SU-DHL-6 (cell line): ENCODE measurements around the gene PKD1.

Experiments used
- H2AFZ ChIP-seq: fragments of 200-600 bp; sonication (generic); 2 replicates; pipeline ENCODE4 v1.6.1; 2014; ENCODE audit warnings: low read depth, mild to moderate bottlenecking, moderate library complexity, mixed read lengths, antibody characterized with exemption, low read length; ENCODE audit not compliant: severe bottlenecking
- H3F3A ChIP-seq: fragments of 200-600 bp; shearing (Covaris generic); 2 replicates; pipeline ENCODE4 v1.6.0; 2016; ENCODE audit warnings: antibody characterized with exemption, mild to moderate bottlenecking; ENCODE audit not compliant: insufficient read depth
- H3K27ac ChIP-seq: fragments of 200-600 bp; sonication (generic); 2 replicates; pipeline ENCODE4 v1.5.1; 2016; ENCODE audit warnings: low read depth, mild to moderate bottlenecking, low read length, moderate library complexity, mixed read lengths
- H3K27me3 ChIP-seq: fragments of 200-600 bp; sonication (generic), shearing (Covaris generic); 2 replicates; pipeline ENCODE4 v1.6.0; 2014; ENCODE audit warnings: mild to moderate bottlenecking, low read length
- H3K36me3 ChIP-seq: fragments of 200-600 bp; sonication (generic); 2 replicates; pipeline ENCODE4 v1.6.1; 2014; ENCODE audit warnings: mild to moderate bottlenecking, low read length, mixed read lengths
- H3K4me2 ChIP-seq: fragments of 300-600, 200-600 bp; shearing (Covaris generic), sonication (generic); 2 replicates; pipeline ENCODE4 v1.6.0; 2014; ENCODE audit warnings: low read length, low read depth, mild to moderate bottlenecking; ENCODE audit not compliant: poor library complexity, severe bottlenecking
- H3K4me3 ChIP-seq: fragments of 200-600 bp; sonication (generic); 2 replicates; pipeline ENCODE4 v1.5.1; 2014; ENCODE audit warnings: antibody characterized with exemption, low read length, mild to moderate bottlenecking, mixed read lengths; ENCODE audit not compliant: insufficient read depth, poor library complexity, severe bottlenecking
- H3K79me2 ChIP-seq: fragments of 200-600 bp; sonication (generic); 2 replicates; pipeline ENCODE4 v1.6.1; 2014; ENCODE audit warnings: mild to moderate bottlenecking, low read length, moderate library complexity; ENCODE audit not compliant: insufficient read depth
- H3K9ac ChIP-seq: fragments of 200-600 bp; sonication (generic); 2 replicates; pipeline ENCODE4 v1.7.0; 2014; ENCODE audit warnings: mild to moderate bottlenecking, low read length
- H3K9me2 ChIP-seq: fragments of 200-600 bp; sonication (generic); replicated peaks from 2 replicates; pipeline ENCODE4 v1.6.1; 2014; ENCODE audit warnings: low read length; ENCODE audit not compliant: insufficient read depth
- H3K9me3 ChIP-seq: fragments of 200-600 bp; sonication (generic); 2 replicates; pipeline ENCODE4 v1.6.1; 2014; ENCODE audit warnings: low read length, mixed read lengths; ENCODE audit not compliant: insufficient read depth
- H4K20me1 ChIP-seq: fragments of 200-600 bp; sonication (generic); 2 replicates; pipeline ENCODE4 v1.6.1; 2014; ENCODE audit warnings: low read depth, mild to moderate bottlenecking, antibody characterized with exemption, low read length, moderate library complexity, mixed read lengths
- EZH2phosphoT487 ChIP-seq: fragments of 200-600 bp; sonication (generic), shearing (Covaris generic); conservative IDR thresholded peaks from 2 replicates; pipeline ENCODE4 v1.6.1; 2018; ENCODE audit warnings: mild to moderate bottlenecking, antibody characterized with exemption, low read length, moderate library complexity, mixed read lengths
- TF ChIP-seq, protein P1 (sequence below): fragments of 200-600 bp; sonication (generic); IDR thresholded peaks from one replicate; pipeline ENCODE4 v1.5.1; 2017; ENCODE audit warnings: antibody characterized with exemption, mild to moderate bottlenecking, low read length, moderate library complexity; ENCODE audit not compliant: insufficient read depth, poor library complexity, severe bottlenecking

PKD1 gene

GRCh38 chr16:2053211-2053610 lies 82.5 kb downstream of the PKD1 start:
- Histone ChIP-seq H3K9me2 (no peaks in the 10 kb centered on the region), H3K36me3 (no peaks in the 10 kb centered on the region), H3K9ac (no peak overlapping the region), H3K27ac (no peak overlapping the region), H3F3A (no peaks in the 10 kb centered on the region), H3K4me2 (no peak overlapping the region), H4K20me1 (no peaks in the 10 kb centered on the region), H3K4me3 (no peak overlapping the region), H3K27me3 (no peaks in the 10 kb centered on the region), H3K79me2 (no peaks in the 10 kb centered on the region; the same call in 1 of the 2 replicates), H2AFZ (no peak overlapping the region), H3K9me3 (no peaks in the 10 kb centered on the region)
- TF ChIP-seq, protein P1, sequence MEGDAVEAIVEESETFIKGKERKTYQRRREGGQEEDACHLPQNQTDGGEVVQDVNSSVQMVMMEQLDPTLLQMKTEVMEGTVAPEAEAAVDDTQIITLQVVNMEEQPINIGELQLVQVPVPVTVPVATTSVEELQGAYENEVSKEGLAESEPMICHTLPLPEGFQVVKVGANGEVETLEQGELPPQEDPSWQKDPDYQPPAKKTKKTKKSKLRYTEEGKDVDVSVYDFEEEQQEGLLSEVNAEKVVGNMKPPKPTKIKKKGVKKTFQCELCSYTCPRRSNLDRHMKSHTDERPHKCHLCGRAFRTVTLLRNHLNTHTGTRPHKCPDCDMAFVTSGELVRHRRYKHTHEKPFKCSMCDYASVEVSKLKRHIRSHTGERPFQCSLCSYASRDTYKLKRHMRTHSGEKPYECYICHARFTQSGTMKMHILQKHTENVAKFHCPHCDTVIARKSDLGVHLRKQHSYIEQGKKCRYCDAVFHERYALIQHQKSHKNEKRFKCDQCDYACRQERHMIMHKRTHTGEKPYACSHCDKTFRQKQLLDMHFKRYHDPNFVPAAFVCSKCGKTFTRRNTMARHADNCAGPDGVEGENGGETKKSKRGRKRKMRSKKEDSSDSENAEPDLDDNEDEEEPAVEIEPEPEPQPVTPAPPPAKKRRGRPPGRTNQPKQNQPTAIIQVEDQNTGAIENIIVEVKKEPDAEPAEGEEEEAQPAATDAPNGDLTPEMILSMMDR: no peak
- no peak for TF ChIP-seq EZH2phosphoT487

DNA sequence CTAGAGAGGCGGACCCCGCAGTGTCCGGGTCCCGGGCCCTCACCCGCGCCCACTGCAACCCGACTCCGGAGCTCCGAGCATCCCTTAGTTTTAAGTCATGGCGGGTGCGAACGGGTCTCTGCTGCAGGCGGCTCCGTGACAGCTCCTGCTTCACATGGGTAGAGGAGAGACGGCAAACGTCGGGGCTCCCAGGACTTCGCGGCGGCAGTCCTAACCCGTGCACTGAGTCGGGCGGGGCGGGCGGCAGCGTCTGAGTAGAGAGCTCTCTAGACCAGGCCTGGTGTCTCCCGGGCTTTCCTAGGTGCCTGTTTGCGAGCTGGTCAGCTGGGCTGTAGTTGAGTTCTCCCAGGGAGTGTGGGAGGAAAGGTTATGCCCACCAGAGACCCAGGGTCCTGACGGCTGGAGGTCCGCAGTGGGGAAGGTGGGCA lies 87.6 kb downstream of the PKD1 start:
- Histone ChIP-seq H3K36me3 (no peaks in the 10 kb centered on the region), H4K20me1 (no peaks in the 10 kb centered on the region), H3K9ac (peak overlapping the region; percentile 75), H3K79me2 (peaks cover 5% of the 10 kb centered on the region; the same call in 1 of the 2 replicates), H3K27me3 (no peaks in the 10 kb centered on the region), H3K9me3 (no peaks in the 10 kb centered on the region), H3K4me3 (peak overlapping the region; percentile 91), H3K4me2 (peak overlapping the region; percentile 86), H3F3A (no peaks in the 10 kb centered on the region), H3K9me2 (no peaks in the 10 kb centered on the region), H2AFZ (peak overlapping the region; percentile 82), H3K27ac (no peak overlapping the region)
- TF ChIP-seq, protein P1: no peak

DNA sequence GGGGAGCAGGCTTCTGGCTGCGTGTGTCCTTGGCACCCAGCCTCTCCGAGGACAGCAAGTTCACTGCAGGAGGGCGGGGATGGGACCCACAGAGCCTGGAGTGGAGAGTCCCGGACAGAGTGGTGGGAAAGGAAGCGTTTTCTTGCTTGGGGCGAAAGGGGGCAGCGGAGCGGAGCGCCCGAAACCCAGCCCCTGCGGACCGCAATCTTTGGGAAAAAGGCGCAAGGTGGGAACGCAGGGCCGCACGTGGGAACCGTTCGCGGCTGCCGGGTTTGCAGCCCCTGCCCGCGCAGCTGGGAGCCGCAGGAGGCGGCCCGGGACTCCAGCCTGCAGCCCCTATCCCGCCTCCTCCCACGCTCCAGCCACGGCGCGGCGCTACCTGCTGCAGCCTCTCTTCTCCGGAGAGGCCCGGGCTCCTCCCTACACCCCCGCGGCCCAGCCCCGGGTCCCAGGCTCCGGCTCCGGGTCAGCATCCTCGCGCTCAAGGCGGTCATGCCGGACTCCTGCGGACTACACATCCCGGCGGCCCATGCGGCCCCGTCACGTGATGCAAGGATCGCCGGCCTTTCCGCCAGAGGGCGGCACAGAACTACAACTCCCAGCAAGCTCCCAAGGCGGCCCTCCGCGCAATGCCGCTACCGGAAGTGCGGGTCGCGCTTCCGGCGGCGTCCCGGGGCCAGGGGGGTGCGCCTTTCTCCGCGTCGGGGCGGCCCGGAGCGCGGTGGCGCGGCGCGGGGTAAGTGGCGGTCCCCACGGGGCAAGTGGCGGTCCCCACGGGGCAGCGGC lies 88.2 kb downstream of the PKD1 start, which contains the start of the genes NTHL1 and TSC2:
Gene NTHL1 (minus strand): TSS at position 505 of the 786 bp plus-strand sequence. CDS start 11 bp downstream, at position 494.
Gene TSC2 (plus strand): TSS at position 656 of the 786 bp plus-strand sequence. CDS start 631 bp downstream, outside the sequence.
- H2AFZ ChIP-seq: peak within 1 kb of the TSS; percentile 87
- no peaks in the 10 kb centered on the region for H4K20me1 ChIP-seq
- no peaks in the 10 kb centered on the region for H3K9me2 ChIP-seq
- H3K4me3 ChIP-seq: peak within 1 kb of the TSS; percentile 91
- no peaks in the 10 kb centered on the region for H3F3A ChIP-seq
- H3K27me3 ChIP-seq: no peaks in the 10 kb centered on the region
- peaks cover 5% of the 10 kb centered on the region; the same call in 1 of the 2 replicates for H3K79me2 ChIP-seq
- H3K36me3 ChIP-seq: no peaks in the 10 kb centered on the region
- no peaks in the 10 kb centered on the region for H3K9me3 ChIP-seq
- TF ChIP-seq EZH2phosphoT487: no peak
- TF ChIP-seq, protein P1: no peak
- H3K27ac ChIP-seq: no peak within 1 kb of the TSS
- peak within 1 kb of the TSS; percentile 86 for H3K4me2 ChIP-seq
- peak within 1 kb of the TSS; percentile 75 for H3K9ac ChIP-seq
